ENCODE data around the gene KHDC4.

- no peak for TF ChIP-seq SMC3 (IDR thresholded peaks at IDR 0.05; ENCODE audit: low read depth, low read length)
- TF ChIP-seq POLR2AphosphoS5 (IDR thresholded peaks at IDR 0.05; ENCODE audit: low read depth, low read length) = peak; percentile 10; the same call in 1 of the 2 replicates
- TF ChIP-seq, protein P1, sequence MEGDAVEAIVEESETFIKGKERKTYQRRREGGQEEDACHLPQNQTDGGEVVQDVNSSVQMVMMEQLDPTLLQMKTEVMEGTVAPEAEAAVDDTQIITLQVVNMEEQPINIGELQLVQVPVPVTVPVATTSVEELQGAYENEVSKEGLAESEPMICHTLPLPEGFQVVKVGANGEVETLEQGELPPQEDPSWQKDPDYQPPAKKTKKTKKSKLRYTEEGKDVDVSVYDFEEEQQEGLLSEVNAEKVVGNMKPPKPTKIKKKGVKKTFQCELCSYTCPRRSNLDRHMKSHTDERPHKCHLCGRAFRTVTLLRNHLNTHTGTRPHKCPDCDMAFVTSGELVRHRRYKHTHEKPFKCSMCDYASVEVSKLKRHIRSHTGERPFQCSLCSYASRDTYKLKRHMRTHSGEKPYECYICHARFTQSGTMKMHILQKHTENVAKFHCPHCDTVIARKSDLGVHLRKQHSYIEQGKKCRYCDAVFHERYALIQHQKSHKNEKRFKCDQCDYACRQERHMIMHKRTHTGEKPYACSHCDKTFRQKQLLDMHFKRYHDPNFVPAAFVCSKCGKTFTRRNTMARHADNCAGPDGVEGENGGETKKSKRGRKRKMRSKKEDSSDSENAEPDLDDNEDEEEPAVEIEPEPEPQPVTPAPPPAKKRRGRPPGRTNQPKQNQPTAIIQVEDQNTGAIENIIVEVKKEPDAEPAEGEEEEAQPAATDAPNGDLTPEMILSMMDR (IDR thresholded peaks at IDR 0.05) = no peak
- TF ChIP-seq EP300 (IDR thresholded peaks at IDR 0.05; ENCODE audit: borderline replicate concordance in 1 of 2, low read depth in 1 of 2, low read length in 1 of 2) = no peak
- no peak for TF ChIP-seq FOSL2 (IDR thresholded peaks at IDR 0.05; ENCODE audit: borderline replicate concordance, low read depth)
- TF ChIP-seq SIN3A (IDR thresholded peaks at IDR 0.05; ENCODE audit: borderline replicate concordance, low read depth, low read length) = no peak
- TF ChIP-seq, protein P2, sequence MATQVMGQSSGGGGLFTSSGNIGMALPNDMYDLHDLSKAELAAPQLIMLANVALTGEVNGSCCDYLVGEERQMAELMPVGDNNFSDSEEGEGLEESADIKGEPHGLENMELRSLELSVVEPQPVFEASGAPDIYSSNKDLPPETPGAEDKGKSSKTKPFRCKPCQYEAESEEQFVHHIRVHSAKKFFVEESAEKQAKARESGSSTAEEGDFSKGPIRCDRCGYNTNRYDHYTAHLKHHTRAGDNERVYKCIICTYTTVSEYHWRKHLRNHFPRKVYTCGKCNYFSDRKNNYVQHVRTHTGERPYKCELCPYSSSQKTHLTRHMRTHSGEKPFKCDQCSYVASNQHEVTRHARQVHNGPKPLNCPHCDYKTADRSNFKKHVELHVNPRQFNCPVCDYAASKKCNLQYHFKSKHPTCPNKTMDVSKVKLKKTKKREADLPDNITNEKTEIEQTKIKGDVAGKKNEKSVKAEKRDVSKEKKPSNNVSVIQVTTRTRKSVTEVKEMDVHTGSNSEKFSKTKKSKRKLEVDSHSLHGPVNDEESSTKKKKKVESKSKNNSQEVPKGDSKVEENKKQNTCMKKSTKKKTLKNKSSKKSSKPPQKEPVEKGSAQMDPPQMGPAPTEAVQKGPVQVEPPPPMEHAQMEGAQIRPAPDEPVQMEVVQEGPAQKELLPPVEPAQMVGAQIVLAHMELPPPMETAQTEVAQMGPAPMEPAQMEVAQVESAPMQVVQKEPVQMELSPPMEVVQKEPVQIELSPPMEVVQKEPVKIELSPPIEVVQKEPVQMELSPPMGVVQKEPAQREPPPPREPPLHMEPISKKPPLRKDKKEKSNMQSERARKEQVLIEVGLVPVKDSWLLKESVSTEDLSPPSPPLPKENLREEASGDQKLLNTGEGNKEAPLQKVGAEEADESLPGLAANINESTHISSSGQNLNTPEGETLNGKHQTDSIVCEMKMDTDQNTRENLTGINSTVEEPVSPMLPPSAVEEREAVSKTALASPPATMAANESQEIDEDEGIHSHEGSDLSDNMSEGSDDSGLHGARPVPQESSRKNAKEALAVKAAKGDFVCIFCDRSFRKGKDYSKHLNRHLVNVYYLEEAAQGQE (IDR thresholded peaks at IDR 0.05; ENCODE audit: low read depth, low read length) = no peak
Measured at GRCh38 chr1:155974208-155975115, 40.2 kb upstream of the KHDC4 start.
